HG02938 (cell line): ENCODE results near the gene CEMIP2.

Experiments used
- ATAC-seq: cut with Tn5 transposase; IDR thresholded peaks from one replicate; pipeline ENCODE4 v1.9.1; 2021; ENCODE audit warnings: mild to moderate bottlenecking, moderate library complexity; ENCODE audit not compliant: unreplicated experiment

The CEMIP2 gene

DNA sequence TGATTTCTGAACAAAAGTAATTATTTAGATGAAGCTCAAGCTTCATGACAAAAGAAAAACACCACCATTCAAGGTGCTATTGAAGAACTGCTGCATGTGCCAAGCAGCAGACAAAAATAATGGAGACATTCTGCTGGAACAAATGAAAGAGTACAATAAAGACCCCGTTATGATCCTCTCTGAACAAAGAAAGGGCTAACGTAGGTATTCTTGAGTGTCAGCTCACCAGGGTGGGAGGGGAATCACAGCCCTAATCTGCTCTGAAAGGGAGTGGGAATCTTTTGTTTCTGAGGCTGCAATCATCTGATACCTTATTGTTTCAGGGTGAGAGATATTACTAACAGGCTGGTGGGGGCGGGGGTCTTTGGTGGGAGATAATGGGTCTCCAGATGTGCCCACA is 15.4 kb downstream of the CEMIP2 start:
- ATAC-seq: no peak

DNA sequence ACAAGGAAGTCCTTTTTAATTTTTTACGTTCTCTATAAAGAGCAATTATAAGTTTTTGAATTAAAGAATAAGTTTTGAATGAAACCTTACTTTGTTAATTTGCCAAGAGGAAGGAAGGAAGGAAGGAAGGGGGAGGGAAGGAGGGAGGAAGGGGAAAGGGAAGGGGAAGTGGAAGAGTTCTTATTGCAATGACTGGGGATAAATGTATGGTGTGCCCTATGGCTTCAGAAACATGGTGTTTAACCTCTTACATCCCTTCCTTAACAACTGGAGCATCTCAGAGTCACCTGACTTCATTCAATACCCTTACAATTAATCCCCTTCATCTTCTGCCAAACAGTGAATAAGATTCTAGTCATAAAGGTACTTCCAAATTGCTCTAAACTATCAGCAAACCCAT is 16.0 kb downstream of the CEMIP2 start:
- no peak for ATAC-seq

DNA sequence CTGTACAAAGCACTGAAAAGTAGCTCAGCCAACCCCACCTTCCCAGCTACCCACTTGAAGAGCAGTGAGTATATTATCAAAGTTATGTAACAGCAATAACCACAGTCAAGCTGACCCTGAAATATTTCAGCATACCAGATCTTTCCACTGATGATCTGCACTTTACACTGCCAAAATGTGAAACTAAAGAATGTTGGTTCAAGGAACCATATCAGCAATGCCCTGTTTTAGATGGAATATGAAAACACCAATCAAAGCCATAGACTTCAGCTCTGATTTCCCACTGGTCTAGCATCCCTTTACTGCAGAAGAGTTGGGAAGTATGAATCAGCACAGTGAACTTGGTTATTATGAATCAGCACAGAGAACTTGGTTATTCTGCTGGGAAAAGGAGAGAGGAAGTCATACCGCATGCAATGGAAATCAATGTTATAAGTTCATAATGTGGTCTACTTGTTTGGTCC is 20.0 kb downstream of the CEMIP2 start:
- ATAC-seq: no peak

DNA sequence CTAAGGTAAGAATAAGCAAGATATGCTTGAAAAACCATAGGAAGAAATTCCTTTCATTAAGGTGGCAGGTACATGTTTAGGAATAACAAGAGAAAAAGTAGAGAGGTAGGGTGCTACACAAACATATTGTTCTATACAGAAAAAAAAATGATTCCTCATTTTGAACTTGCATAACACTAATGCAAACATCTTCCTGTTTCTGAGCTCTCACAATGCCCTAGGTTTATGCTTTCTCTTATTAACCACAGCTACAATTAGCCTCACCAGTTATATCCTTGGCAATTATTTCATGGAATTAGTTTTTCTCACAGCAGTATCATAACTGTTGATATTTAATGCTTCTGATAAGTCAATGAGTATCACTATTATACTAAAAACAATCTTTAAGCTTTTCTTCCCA is 20.7 kb downstream of the CEMIP2 start:
- no peak for ATAC-seq

GRCh38 chr9:71746758-71747125 is 21.6 kb downstream of the CEMIP2 start:
- no peak for ATAC-seq

DNA sequence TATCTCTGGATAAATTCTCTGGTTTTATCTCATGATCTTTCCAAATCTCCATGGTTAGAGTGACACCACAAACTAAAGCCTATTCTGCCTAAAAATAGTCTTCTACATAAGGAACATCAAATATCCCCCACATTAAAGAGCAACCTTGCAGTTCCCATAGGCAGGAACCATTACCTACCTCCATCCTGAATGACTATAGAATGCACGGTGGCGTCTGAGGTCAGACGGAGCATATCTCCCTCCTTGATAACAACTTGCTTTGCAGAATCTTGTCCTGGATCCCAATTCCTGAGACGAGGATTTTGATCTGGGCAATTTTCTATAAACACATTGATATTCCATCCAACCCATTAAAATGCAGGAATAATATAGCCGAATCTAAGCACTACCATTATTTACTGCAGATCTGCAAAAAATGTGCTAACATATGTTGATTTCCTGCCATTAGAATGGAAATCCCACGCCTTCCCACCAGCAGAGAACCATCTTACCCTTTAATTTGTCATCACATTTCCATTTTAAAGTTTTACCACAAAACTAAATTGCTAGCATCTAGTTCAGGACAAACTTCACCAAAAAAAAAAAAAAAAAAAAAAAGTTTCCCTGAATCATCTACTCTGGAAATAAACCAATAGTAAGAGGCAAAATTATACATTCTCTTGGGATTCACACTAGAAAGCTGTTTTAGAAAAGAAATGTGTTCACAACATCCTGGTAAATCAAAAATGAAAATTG is 22.1 kb downstream of the CEMIP2 start:
- no peak for ATAC-seq

- no peak for ATAC-seq
These were observed 23.4 kb downstream of the CEMIP2 start for GRCh38 chr9:71744754-71745521.

DNA sequence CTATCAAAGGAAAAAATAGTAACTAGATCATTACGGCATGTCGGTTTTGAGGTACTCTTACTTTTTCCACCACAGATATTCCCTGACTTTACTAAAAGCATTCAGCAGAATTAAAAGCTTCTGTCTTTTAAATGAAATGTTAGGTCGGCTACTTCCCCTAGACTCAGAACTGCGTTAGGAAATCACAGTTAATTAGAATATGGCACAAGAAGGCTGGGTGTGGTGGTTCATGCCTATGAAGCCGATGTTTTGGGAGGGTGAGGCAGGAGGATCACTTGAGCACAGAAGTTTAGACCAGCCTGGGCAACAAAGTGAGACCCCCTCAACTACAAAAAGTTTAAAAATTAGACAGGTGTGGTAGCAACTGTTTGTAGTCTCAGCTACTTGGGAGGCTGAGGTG is 24.4 kb downstream of the CEMIP2 start:
- no peak for ATAC-seq

- no peak for ATAC-seq
These were observed 25.1 kb downstream of the CEMIP2 start for GRCh38 chr9:71743217-71743705.

DNA sequence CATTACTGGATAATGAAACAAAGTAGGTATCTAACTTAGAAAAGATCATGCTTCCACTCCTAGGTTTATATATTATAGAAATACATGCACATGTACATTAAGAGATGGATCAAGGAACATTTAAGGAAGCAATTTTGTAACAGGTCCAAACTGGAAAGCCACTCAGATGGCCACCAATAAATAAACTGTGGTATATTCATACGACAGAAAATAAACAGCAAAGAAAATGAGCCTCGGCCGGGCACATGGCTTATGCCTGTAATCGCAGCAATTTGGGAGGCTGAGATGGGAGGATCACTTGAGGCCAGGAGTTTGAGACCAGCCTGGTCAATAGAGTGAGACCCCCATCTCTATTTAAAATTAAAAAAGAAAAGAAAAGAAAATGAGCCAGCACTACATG is 25.6 kb downstream of the CEMIP2 start:
- no peak for ATAC-seq

- ATAC-seq: no peak
These were observed 26.2 kb downstream of the CEMIP2 start for GRCh38 chr9:71741926-71742648.

DNA sequence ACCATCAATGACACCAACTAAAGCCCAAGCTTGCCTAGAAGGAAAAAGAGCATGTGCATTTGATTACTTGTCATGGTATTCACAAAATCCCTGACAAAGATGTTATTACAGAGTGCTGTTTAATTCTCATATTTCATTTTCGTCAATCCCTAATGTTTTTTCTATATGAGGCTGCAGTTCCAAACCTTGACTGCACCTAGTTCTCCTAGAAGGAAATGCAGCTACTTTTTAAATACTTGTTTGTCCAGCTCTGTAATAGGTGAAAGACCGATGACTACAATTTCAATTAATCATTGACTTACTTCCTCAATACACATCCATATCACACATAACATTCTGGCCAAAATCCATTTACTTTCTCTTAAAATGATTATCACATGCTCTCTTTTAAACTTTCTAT is 28.1 kb downstream of the CEMIP2 start:
- ATAC-seq: no peak

DNA sequence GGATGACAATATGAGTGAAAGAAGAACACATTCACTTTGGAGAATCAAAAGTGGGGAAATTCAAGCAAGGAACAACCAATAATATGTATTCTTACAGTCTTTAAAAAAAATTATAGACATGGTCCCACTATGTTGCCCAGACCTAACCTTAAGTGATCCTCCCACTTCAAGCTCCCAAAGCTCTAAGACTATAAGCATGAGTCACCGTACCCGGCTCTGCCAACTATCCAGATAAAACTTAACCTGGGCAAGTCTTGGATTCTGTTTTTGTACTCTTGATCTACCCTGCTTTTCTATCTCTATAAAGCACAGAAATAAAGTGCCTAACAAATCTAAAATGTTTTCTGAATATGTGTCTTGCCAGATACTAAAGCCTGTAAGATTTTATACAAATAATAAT is 30.9 kb downstream of the CEMIP2 start:
- ATAC-seq: no peak

DNA sequence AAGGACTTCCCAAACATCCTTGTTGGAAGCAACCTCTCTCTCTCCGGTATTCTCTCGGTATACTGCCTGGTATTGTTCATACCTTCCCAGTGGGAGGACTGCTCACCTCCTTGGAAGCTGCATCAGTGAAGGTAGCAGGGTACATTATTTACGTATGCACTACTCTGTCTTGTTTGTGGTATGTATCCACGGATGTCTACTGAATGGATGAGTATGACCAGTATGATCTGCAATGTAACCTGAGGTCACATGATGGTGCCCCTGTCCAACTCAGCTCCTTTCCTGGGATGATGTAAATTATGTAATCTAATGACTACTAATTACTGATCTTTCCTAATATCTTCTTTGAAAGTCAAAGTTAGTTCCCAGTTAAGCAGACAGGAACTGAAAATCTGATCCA is 32.1 kb downstream of the CEMIP2 start:
- no peak for ATAC-seq

- no peak for ATAC-seq
These were observed 33.4 kb downstream of the CEMIP2 start for GRCh38 chr9:71734950-71735349.

DNA sequence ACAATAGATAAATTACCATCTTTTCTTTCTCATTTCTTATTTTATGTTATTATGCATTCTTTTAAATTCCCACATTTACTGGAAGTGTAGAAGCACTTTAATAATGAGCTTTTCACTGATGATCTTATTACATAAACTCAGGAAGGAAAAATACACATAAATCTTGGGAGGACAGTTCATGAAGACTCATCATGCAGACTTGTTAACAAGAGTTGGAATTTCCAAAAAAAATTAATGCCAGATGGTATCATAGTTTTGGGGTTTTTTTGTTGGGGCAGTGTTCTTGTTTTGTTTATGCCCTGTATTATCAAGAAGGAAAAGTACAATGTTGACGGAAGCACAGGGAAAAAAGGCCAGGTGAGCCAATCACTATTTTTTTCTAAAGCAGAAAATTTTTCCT is 35.1 kb downstream of the CEMIP2 start:
- ATAC-seq: no peak

- ATAC-seq: no peak
These were observed 38.3 kb downstream of the CEMIP2 start for GRCh38 chr9:71729816-71730526.

DNA sequence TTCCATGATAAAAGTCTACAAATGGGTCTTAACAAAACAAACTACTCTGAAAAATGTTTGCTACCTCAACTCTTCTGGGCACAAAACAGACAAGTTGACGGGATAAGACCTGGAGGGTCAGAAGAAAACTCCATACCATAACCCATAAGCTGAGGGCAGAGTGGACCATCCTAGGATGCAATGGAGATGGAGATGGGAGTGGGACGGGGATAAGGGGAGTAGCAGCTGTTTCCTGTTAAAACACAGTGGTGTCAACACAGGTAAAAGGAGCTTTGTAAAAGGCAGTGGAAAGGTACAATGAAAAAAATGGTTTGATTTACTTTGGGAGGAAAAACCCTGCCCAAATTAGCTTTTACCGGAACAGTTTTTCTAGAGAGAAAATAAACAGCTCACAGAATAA is 41.6 kb downstream of the CEMIP2 start:
- ATAC-seq: no peak

- ATAC-seq: no peak
These were observed 42.5 kb downstream of the CEMIP2 start for GRCh38 chr9:71725590-71726338.

DNA sequence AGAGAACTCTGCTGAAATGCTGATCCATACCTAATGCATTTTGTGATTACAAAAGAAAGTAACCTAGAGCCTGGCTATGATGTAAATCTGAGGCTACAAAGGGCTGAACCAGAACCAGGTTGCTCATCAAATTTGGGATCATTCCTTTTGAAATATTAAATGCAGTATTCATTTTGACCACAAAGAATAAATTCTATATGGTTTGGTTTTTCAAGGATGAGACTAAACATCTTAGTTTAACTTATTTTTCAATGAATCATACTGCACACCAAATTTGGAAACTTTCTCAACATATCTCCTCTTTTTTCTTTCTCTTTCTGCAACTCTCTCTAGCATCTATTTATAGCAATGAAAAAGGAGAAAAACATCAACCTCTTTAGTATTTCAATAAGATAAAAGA is 46.5 kb downstream of the CEMIP2 start:
- no peak for ATAC-seq
